HEK293 (cell line): Measurements from ENCODE around the gene FTCD.

Experiments used
- EGR2 ChIP-seq: fragments of 450-650 bp; formaldehyde crosslinking; IDR thresholded peaks from 2 replicates; pipeline ENCODE4 v1.5.1; 2016; ENCODE audit warnings: low read depth, missing biosample characterization, missing genetic modification characterization
- KLF16 ChIP-seq: fragments of 450-650 bp; formaldehyde crosslinking; IDR thresholded peaks from 2 replicates; pipeline ENCODE4 v1.5.1; 2017; ENCODE audit warnings: missing biosample characterization, missing genetic modification characterization
- SETDB1 ChIP-seq: IDR thresholded peaks from one replicate; pipeline ENCODE4 v1.6.1; 2017; ENCODE audit warnings: mild to moderate bottlenecking, low read length, moderate library complexity, mixed read lengths; ENCODE audit not compliant: insufficient read length
- YY1 ChIP-seq: fragments of 450-650 bp; formaldehyde crosslinking; IDR thresholded peaks from 2 replicates; pipeline ENCODE4 v1.5.1; 2018; ENCODE audit warnings: missing biosample characterization, missing genetic modification characterization
- ZBTB8A ChIP-seq: fragments of 450-650 bp; formaldehyde crosslinking; IDR thresholded peaks from 2 replicates; pipeline ENCODE4 v1.5.1; 2016; ENCODE audit warnings: missing biosample characterization, missing genetic modification characterization
- ZNF174 ChIP-seq: fragments of 450-650 bp; formaldehyde crosslinking; IDR thresholded peaks from 2 replicates; pipeline ENCODE4 v1.5.0; 2017; ENCODE audit warnings: missing biosample characterization, mild to moderate bottlenecking, missing genetic modification characterization
- TF ChIP-seq, protein P1 (sequence below): fragments of 450-650 bp; formaldehyde crosslinking; IDR thresholded peaks from 2 replicates; pipeline ENCODE4 v1.5.1; 2016; ENCODE audit warnings: missing biosample characterization, missing genetic modification characterization
- TF ChIP-seq, protein P2 (sequence below): fragments of 450-650 bp; formaldehyde crosslinking; IDR thresholded peaks from 2 replicates; pipeline ENCODE4 v1.5.1; 2016; ENCODE audit warnings: missing biosample characterization, missing genetic modification characterization
- TF ChIP-seq, protein P3 (sequence below): fragments of 450-650 bp; formaldehyde crosslinking; IDR thresholded peaks from 2 replicates; pipeline ENCODE4 v1.5.1; 2016; ENCODE audit warnings: missing biosample characterization, missing genetic modification characterization

DNA sequence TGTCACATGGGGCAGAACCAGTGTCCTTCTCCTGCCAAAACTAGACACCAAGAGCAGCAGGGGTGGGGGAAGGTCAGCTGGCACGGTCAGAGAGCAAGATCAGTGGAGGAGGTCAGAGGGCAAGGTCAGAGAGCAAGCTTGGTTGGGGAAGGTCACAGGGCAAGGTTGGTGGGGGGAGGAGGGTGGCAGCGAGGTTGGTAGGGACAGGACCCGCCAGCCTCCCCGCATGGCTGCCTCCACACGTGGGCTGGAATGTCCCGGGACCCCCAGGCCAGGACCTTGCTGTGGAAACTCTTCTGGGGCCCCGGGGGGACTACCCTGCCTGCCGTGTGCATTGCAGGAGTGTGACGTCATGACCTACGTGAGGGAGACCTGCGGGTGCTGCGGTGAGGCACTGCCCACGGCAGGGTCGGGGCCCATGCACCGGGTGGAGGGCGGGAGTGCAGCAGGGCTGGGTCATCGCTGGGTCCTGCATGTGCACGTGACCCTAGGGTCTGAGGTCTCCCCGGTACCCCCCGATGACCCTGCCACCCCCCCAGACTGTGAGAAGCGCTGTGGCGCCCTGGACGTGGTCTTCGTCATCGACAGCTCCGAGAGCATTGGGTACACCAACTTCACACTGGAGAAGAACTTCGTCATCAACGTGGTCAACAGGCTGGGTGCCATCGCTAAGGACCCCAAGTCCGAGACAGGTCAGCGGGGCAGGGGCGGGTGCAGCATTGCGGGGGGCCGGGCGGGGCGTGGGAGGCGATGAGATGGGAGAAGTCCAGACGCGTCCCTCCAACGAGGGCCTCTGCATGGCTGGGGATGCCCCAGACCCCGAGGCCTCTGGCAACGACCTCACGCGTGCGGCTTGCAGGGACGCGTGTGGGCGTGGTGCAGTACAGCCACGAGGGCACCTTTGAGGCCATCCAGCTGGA lies 30.2 kb downstream of the FTCD start:
- TF ChIP-seq EGR2, result no peak
- no peak for TF ChIP-seq SETDB1
- no peak for TF ChIP-seq ZBTB8A (tag by site-specific recombination)
- no peak for TF ChIP-seq KLF16 (tag by site-specific recombination)
- TF ChIP-seq, protein P1, sequence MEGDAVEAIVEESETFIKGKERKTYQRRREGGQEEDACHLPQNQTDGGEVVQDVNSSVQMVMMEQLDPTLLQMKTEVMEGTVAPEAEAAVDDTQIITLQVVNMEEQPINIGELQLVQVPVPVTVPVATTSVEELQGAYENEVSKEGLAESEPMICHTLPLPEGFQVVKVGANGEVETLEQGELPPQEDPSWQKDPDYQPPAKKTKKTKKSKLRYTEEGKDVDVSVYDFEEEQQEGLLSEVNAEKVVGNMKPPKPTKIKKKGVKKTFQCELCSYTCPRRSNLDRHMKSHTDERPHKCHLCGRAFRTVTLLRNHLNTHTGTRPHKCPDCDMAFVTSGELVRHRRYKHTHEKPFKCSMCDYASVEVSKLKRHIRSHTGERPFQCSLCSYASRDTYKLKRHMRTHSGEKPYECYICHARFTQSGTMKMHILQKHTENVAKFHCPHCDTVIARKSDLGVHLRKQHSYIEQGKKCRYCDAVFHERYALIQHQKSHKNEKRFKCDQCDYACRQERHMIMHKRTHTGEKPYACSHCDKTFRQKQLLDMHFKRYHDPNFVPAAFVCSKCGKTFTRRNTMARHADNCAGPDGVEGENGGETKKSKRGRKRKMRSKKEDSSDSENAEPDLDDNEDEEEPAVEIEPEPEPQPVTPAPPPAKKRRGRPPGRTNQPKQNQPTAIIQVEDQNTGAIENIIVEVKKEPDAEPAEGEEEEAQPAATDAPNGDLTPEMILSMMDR (tag by site-specific recombination), result no peak
- TF ChIP-seq, protein P2, sequence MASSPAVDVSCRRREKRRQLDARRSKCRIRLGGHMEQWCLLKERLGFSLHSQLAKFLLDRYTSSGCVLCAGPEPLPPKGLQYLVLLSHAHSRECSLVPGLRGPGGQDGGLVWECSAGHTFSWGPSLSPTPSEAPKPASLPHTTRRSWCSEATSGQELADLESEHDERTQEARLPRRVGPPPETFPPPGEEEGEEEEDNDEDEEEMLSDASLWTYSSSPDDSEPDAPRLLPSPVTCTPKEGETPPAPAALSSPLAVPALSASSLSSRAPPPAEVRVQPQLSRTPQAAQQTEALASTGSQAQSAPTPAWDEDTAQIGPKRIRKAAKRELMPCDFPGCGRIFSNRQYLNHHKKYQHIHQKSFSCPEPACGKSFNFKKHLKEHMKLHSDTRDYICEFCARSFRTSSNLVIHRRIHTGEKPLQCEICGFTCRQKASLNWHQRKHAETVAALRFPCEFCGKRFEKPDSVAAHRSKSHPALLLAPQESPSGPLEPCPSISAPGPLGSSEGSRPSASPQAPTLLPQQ (tag by site-specific recombination), result no peak
- no peak for TF ChIP-seq ZNF174 (tag by site-specific recombination)
- TF ChIP-seq, protein P3, sequence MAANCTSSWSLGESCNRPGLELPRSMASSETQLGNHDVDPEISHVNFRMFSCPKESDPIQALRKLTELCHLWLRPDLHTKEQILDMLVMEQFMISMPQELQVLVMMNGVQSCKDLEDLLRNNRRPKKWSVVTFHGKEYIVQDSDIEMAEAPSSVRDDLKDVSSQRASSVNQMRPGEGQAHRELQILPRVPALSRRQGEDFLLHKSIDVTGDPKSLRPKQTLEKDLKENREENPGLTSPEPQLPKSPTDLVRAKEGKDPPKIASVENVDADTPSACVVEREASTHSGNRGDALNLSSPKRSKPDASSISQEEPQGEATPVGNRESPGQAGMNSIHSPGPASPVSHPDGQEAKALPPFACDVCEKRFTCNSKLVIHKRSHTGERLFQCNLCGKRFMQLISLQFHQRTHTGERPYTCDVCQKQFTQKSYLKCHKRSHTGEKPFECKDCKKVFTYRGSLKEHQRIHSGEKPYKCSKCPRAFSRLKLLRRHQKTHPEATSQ (tag by site-specific recombination), result no peak
- TF ChIP-seq YY1 (tag by site-specific recombination), result no peak
